ENCODE results near the gene ST8SIA1.
"Not testable (repeated sequence)": the region's sequence is repeated elsewhere in the genome, so short reads cannot be mapped to it uniquely, and the experiment has no call there.

ST8SIA1 gene

GRCh38 chr12:22160396-22161003 is 174.0 kb downstream of the ST8SIA1 start:
- no peak for DNase-seq

DNA sequence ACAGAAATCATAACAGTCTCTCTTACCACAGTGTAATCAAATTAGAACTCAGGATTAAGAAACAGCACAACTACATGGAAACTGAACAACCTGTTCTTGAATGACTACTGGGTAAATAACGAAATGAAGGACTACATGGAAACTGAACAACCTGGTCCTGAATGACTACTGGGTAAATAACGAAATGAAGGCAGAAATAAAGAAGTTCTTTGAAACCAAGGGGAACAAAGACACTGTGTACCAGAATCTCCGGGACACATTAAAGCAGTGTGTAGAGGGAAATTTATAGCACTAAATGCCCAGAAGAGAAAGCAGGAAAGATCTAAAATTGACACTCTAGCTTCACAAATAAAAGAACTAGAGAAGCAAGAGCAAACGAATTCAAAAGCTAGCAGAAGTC is 185.2 kb downstream of the ST8SIA1 start:
- not testable (repeated sequence) for DNase-seq

DNA sequence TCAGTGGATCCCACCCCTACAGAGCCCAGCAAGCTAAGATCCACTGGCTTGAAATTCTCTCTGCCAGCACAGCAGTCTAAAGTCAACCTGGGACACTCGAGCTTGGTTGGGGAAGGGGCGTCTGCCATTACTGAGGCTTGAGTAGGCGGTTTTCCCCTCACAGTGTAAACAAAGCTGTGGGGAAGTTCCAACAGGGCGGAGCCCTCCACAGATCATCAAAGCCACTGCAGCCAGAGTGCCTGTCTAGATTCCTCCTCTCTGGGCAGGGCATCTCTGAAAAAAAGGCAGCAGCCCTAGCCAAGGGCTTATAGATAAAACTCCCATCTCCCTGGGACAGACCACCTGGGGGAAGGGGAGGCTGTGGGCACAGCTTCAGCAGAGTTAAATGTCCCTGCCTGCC is 187.8 kb downstream of the ST8SIA1 start:
- DNase-seq, result not testable (repeated sequence)
